ENCODE data around the gene MED25. TPM values are rescaled to one million over a fixed set of nuclear protein-coding genes. Genes with fewer than 3 reads are reported as not detected.
A peak's percentile ranks its signal among the peaks of the same experiment; 100 is the strongest.

The MED25 gene
- total and polyA plus RNA-seq, 9 of the 15 experiments (the other 6 are each of a cell fraction or from before 2014, with no cell fraction given) = 4.1 to 93.9 (median 19.3) TPM

DNA sequence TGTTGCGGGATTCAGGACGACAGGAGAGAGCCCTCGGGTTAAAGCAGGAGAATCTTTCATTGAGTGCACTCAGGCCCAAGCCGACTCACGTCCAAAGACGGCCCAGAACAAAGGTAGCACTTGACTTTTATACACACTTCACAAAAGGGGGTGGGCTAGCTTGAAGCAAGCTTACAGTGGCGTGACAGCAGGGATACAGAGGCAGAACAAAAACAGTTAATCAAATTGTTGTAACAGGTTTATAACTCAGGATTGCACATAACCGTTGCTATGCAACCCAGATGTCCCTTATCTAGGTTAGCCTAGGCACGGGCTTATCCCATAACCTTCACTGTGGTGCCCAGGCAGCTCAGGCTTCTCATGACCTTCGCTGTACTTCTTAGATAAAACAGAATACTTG is 2.0 kb downstream of the MED25 start (continued):
- TF ChIP-seq ESRRA (IDR thresholded peaks at IDR 0.05; ENCODE audit: borderline replicate concordance, low read depth) (peak; percentile 64; the same call in 1 of the 2 replicates), HDAC2 (IDR thresholded peaks at IDR 0.05) (0 out of 2 replicates have a peak, but pooled peaks have one; percentile 17), GATAD2A (IDR thresholded peaks at IDR 0.05) (no peak), NFRKB (IDR thresholded peaks at IDR 0.05; ENCODE audit: low read depth) (no peak), POLR2AphosphoS2 (IDR thresholded peaks at IDR 0.05; ENCODE audit: low read length) (no peak), POU5F1 (IDR thresholded peaks at IDR 0.05; ENCODE audit: borderline replicate concordance, low read depth, low read length, partially characterized antibody) (no peak), ARID1B (IDR thresholded peaks at IDR 0.05) (peak; percentile 53; the same call in 1 of the 2 replicates), ILK (tag; IDR thresholded peaks at IDR 0.05; ENCODE audit: borderline replicate concordance, low read depth) (no peak), SP2 (IDR thresholded peaks at IDR 0.05; ENCODE audit: extremely low read depth, low read depth, low read length, poor library complexity, severe bottlenecking) (no peak), ZNF551 (CRISPR knock-in tag; IDR thresholded peaks at IDR 0.05) (no peak), ZNF384 (IDR thresholded peaks at IDR 0.05; ENCODE audit: low read depth, low read length) (no peak), CEBPB (tag; IDR thresholded peaks at IDR 0.05) (peak; percentile 64), ZNF239 (CRISPR knock-in tag; IDR thresholded peaks at IDR 0.05) (no peak), XRCC4 (IDR thresholded peaks at IDR 0.05; ENCODE audit: extremely low read depth, insufficient read depth, insufficient read length) (no peak), BACH1 (tag; IDR thresholded peaks at IDR 0.05) (no peak), BHLHE40 (IDR thresholded peaks at IDR 0.05; ENCODE audit: low read length) (peak; percentile 85), ZNF57 (CRISPR knock-in tag; IDR thresholded peaks at IDR 0.05) (no peak), CTBP1 (IDR thresholded peaks at IDR 0.05; ENCODE audit: borderline replicate concordance) (0 out of 2 replicates have a peak, but pooled peaks have one; percentile 10), ZBED1 (IDR thresholded peaks at IDR 0.05) (no peak), ZNF134 (CRISPR knock-in tag; conservative IDR thresholded peaks at IDR 0.05) (no peak), MAZ (CRISPR knock-in tag; conservative IDR thresholded peaks at IDR 0.05 in 1 of 2, IDR thresholded peaks at IDR 0.05 in 1 of 2) (no peak), CXXC5 (CRISPR knock-in tag; IDR thresholded peaks at IDR 0.05) (0 out of 2 replicates have a peak, but pooled peaks have one; percentile 19), ZKSCAN8 (CRISPR knock-in tag; IDR thresholded peaks at IDR 0.05) (no peak)
- TF ChIP-seq, protein P1, sequence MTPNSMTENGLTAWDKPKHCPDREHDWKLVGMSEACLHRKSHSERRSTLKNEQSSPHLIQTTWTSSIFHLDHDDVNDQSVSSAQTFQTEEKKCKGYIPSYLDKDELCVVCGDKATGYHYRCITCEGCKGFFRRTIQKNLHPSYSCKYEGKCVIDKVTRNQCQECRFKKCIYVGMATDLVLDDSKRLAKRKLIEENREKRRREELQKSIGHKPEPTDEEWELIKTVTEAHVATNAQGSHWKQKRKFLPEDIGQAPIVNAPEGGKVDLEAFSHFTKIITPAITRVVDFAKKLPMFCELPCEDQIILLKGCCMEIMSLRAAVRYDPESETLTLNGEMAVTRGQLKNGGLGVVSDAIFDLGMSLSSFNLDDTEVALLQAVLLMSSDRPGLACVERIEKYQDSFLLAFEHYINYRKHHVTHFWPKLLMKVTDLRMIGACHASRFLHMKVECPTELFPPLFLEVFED (CRISPR knock-in tag; conservative IDR thresholded peaks at IDR 0.05) = no peak
- TF ChIP-seq, protein P2, sequence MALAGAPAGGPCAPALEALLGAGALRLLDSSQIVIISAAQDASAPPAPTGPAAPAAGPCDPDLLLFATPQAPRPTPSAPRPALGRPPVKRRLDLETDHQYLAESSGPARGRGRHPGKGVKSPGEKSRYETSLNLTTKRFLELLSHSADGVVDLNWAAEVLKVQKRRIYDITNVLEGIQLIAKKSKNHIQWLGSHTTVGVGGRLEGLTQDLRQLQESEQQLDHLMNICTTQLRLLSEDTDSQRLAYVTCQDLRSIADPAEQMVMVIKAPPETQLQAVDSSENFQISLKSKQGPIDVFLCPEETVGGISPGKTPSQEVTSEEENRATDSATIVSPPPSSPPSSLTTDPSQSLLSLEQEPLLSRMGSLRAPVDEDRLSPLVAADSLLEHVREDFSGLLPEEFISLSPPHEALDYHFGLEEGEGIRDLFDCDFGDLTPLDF (CRISPR knock-in tag; IDR thresholded peaks at IDR 0.05) = no peak
- TF ChIP-seq, protein P3, sequence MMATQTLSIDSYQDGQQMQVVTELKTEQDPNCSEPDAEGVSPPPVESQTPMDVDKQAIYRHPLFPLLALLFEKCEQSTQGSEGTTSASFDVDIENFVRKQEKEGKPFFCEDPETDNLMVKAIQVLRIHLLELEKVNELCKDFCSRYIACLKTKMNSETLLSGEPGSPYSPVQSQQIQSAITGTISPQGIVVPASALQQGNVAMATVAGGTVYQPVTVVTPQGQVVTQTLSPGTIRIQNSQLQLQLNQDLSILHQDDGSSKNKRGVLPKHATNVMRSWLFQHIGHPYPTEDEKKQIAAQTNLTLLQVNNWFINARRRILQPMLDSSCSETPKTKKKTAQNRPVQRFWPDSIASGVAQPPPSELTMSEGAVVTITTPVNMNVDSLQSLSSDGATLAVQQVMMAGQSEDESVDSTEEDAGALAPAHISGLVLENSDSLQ (IDR thresholded peaks at IDR 0.05) = peak; percentile 37; the same call in 1 of the 2 replicates
- TF ChIP-seq, protein P4, sequence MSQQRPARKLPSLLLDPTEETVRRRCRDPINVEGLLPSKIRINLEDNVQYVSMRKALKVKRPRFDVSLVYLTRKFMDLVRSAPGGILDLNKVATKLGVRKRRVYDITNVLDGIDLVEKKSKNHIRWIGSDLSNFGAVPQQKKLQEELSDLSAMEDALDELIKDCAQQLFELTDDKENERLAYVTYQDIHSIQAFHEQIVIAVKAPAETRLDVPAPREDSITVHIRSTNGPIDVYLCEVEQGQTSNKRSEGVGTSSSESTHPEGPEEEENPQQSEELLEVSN (IDR thresholded peaks at IDR 0.05; ENCODE audit: borderline replicate concordance in 1 of 2, extremely low read depth in 1 of 2, insufficient read depth in 1 of 2, insufficient read length in 1 of 2, low read depth in 1 of 2, low read length in 1 of 2, poor library complexity in 1 of 2, severe bottlenecking in 1 of 2) = no peak

Measured in K562 (cell line).